HepG2 (cell line): ENCODE data around the gene LITAFD. TPM values are rescaled to one million over a fixed set of nuclear protein-coding genes. Genes with fewer than 3 reads are reported as not detected.

Experiments used
- GPN1 ChIP-seq: sonication (generic); formaldehyde crosslinking; IDR thresholded peaks from 2 replicates; pipeline ENCODE4 v1.5.1; 2020; ENCODE audit warnings: missing genetic modification reagents, borderline replicate concordance
- HMGXB3 ChIP-seq: sonication (generic); formaldehyde crosslinking; IDR thresholded peaks from 2 replicates; pipeline ENCODE4 v1.4.0; 2020; ENCODE audit warnings: missing genetic modification reagents, borderline replicate concordance
- MEIS1 ChIP-seq: sonication (generic); formaldehyde crosslinking; IDR thresholded peaks from 2 replicates; pipeline ENCODE4 v1.9.0; 2021; ENCODE audit warnings: mild to moderate bottlenecking, missing genetic modification reagents, moderate library complexity, borderline replicate concordance
- NR0B2 ChIP-seq: sonication (generic); formaldehyde crosslinking; IDR thresholded peaks from 2 replicates; pipeline ENCODE4 v1.4.0; 2020; ENCODE audit warnings: mild to moderate bottlenecking, missing genetic modification reagents
- POLR2G ChIP-seq: fragments of 200-400 bp; formaldehyde crosslinking; IDR thresholded peaks from 2 replicates; pipeline ENCODE4 v1.6.1; 2018; ENCODE audit warnings: mild to moderate bottlenecking, low read depth, low read length, moderate library complexity
- RAD51 ChIP-seq: fragments of 450-650 bp; IDR thresholded peaks from 2 replicates; pipeline ENCODE4 v1.6.1; 2016; ENCODE audit warnings: borderline replicate concordance
- SMYD3 ChIP-seq: sonication (generic); formaldehyde crosslinking; IDR thresholded peaks from 2 replicates; pipeline ENCODE4 v1.8.1; 2023; ENCODE audit warnings: mild to moderate bottlenecking, missing genetic modification reagents
- ZBTB25 ChIP-seq: IDR thresholded peaks from 2 replicates; pipeline ENCODE4 v1.6.1; 2018; ENCODE audit warnings: missing genetic modification reagents
- ZBTB44 ChIP-seq: sonication (generic); formaldehyde crosslinking; IDR thresholded peaks from 2 replicates; pipeline ENCODE4 v1.4.0; 2020; ENCODE audit warnings: missing genetic modification reagents
- ZNF276 ChIP-seq: sonication (generic); formaldehyde crosslinking; IDR thresholded peaks from 2 replicates; pipeline ENCODE4 v1.4.0; 2020; ENCODE audit warnings: mild to moderate bottlenecking, low read depth, missing genetic modification reagents
- ZNF331 ChIP-seq: sonication (generic); formaldehyde crosslinking; IDR thresholded peaks from 2 replicates; pipeline ENCODE4 v1.4.0; 2020; ENCODE audit warnings: missing genetic modification reagents
- ZNF546 ChIP-seq: sonication (generic); formaldehyde crosslinking; conservative IDR thresholded peaks from 2 replicates; pipeline ENCODE4 v1.8.1; 2023; ENCODE audit warnings: mild to moderate bottlenecking, missing genetic modification reagents
- ZNF552 ChIP-seq: sonication (generic); formaldehyde crosslinking; IDR thresholded peaks from 2 replicates; pipeline ENCODE4 v1.9.0; 2022; ENCODE audit warnings: missing genetic modification reagents, mild to moderate bottlenecking, borderline replicate concordance
- ZNF556 ChIP-seq: sonication (generic); formaldehyde crosslinking; IDR thresholded peaks from 2 replicates; pipeline ENCODE4 v1.4.0; 2020; ENCODE audit warnings: mild to moderate bottlenecking, missing genetic modification reagents, borderline replicate concordance
- ZNF589 ChIP-seq: sonication (generic); formaldehyde crosslinking; conservative IDR thresholded peaks from 2 replicates; pipeline ENCODE4 v1.8.0; 2022; ENCODE audit warnings: mild to moderate bottlenecking, moderate library complexity, missing genetic modification reagents
- ZNF597 ChIP-seq: sonication (generic); formaldehyde crosslinking; IDR thresholded peaks from 2 replicates; pipeline ENCODE4 v1.5.0; 2020; ENCODE audit warnings: missing genetic modification reagents
- ZNF781 ChIP-seq: sonication (generic); formaldehyde crosslinking; IDR thresholded peaks from 2 replicates; pipeline ENCODE4 v1.5.1; 2020; ENCODE audit warnings: borderline replicate concordance, mild to moderate bottlenecking, missing genetic modification reagents; ENCODE audit errors: not compliant biosample characterization
- ZSCAN31 ChIP-seq: sonication (generic); formaldehyde crosslinking; IDR thresholded peaks from 2 replicates; pipeline ENCODE4 v1.5.0; 2020; ENCODE audit warnings: low read depth, mild to moderate bottlenecking, missing genetic modification reagents
- polyA plus RNA-seq, 8 experiments: library from polyadenylated mRNA; depleted of rRNA in 3 of 8; stranded (reverse) in 7 of 8; unstranded in 1 of 8; fragments of >200 nt; fragmentation: Illumina TruSeq in 4 of 8; extraction: Trizol in 4 of 8; gene quantifications; 2 replicates each; pipeline versions ENCODE4 v1.2.1 to v1.2.3, GENCODE V29; 2011 to 2016; ENCODE audit warnings: low read depth in 4 of 8, missing spikeins in 1 of 8, mixed read lengths in 1 of 8; ENCODE audit not compliant: insufficient read depth in 1 of 8
- total RNA-seq, 5 experiments: library from RNA; depleted of rRNA; stranded (reverse); fragments of >200 nt; fragmentation: Illumina TruSeq; extraction: Trizol; gene quantifications; 2 replicates each; pipeline ENCODE4 v1.2.3, GENCODE V29; 2016; ENCODE audit warnings: low read depth in 1 of 5

The LITAFD gene
- total and polyA plus RNA-seq, 2 of the 13 experiments (the other 11 are each of a cell fraction or from before 2014, with no cell fraction given): not detected

- TF ChIP-seq ZNF552 (no peak), ZNF556 (CRISPR knock-in tag) (no peak), ZNF276 (CRISPR knock-in tag) (no peak), MEIS1 (no peak), NR0B2 (CRISPR knock-in tag) (no peak), ZBTB44 (CRISPR knock-in tag) (no peak), ZNF331 (CRISPR knock-in tag) (no peak), ZBTB25 (CRISPR knock-in tag) (no peak), RAD51 (no peak), ZNF597 (CRISPR knock-in tag) (no peak), POLR2G (no peak; the same call in 1 of the 2 replicates), ZSCAN31 (CRISPR knock-in tag) (no peak; the same call in 1 of the 2 replicates), GPN1 (CRISPR knock-in tag) (no peak), ZNF589 (CRISPR knock-in tag) (no peak), ZNF781 (no peak), ZNF546 (no peak; the same call in 1 of the 2 replicates), HMGXB3 (CRISPR knock-in tag) (no peak), SMYD3 (CRISPR knock-in tag) (no peak)
Observed at GRCh38 chr16:8864480-8865110, 17.6 kb upstream of the LITAFD start (continued).
